GM12873 (cell line): ENCODE results near the gene NCOA5.

Experiments used
- CTCF ChIP-seq: IDR thresholded peaks from 2 replicates; pipeline ENCODE4 v1.5.1; 2012; ENCODE audit warnings: low read depth, mild to moderate bottlenecking, moderate library complexity, low read length, control low read depth; ENCODE audit not compliant: insufficient read depth; ENCODE audit errors: missing control alignments

Gene NCOA5

GRCh38 chr20:46123482-46124245 lies 33.9 kb upstream of the NCOA5 start:
- no peak for TF ChIP-seq CTCF

- no peak for TF ChIP-seq CTCF
Measured at GRCh38 chr20:46122516-46123481, 33.0 kb upstream of the NCOA5 start.

DNA sequence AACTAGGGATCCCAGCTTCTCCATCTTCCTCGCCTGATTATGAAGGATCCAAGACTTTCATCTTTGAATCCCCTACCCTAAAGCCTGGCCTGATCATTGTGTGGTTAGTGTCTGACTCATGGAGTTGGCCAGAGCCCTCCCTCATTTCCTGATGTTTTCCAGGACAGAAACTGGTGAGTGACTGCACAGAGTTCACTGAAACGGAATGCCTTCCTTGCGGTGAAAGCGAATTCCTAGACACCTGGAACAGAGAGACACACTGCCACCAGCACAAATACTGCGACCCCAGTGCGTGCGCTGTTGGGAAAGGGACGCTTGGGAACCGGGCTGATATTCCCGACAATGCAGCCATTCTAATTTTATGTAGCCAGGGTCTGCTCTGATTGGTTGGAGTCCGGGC lies 32.3 kb upstream of the NCOA5 start:
- no peak for TF ChIP-seq CTCF

DNA sequence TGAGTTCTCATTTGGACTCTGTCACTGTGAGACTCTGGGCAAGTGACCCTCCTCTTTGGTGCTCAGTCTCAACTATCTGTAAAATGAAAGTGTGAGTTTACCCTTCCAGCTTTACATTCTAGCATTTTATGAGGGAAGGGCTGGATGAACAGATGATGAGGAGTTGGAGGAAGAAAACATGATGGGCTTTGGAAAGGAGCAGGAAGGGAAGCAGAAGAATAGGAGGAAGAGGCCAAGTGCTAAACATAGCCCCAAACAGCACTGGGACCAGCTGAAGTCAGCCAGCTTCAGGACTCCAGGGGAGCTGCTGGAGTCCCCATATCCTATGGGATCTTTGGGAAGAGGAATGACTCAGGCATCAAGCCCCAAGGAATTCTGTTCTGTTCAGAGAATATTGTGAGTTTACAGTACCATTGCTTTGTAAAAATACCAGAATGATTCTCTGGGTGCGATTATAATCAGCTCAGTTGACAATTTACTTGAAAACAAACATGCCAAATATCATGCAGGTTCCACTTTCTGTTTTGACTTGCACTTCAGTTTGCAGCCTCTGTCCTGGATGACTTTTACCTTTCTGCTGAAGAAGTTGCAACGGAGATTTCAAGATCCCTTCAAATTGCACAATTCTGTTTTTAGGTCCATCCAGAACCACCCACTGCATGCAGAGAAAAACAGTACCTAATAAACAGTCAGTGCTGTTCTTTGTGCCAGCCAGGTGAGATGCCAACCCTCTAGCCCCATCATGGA lies 31.6 kb upstream of the NCOA5 start:
- no peak for TF ChIP-seq CTCF

- TF ChIP-seq CTCF: no peak
Measured at GRCh38 chr20:46120136-46120535, 30.4 kb upstream of the NCOA5 start.

- no peak for TF ChIP-seq CTCF
Measured at GRCh38 chr20:46119547-46119946, 29.8 kb upstream of the NCOA5 start.

DNA sequence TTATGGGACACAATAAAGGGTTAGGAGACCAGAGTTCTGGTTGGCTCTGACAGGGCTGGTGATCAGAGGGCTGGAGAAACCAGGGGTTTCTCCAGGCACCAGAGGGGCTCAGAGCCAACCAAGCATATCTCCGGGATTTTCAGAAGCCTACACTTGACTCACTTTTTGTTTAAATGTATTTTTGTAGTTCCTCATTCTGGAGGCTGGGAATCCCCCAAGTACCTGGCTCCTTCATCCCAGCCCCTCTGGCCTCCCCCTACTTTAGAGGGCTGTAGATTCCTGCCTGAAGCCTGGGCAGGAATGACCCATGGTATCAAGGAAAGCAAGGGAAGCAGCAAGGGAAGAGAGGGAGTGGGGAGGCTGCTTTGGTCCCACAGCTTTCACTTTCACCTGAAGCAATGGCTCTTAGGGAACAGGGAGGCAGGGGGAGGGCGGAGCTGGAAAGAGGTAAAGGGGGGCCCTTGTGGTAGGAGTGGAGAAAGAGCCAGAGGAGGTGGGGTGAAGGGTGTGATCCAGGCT lies 29.3 kb upstream of the NCOA5 start:
- no peak for TF ChIP-seq CTCF
